ENCODE measurements around the gene FAIM2. TPM values are rescaled to one million over a fixed set of nuclear protein-coding genes. Genes with fewer than 3 reads are reported as not detected.

FAIM2 gene
- polyA plus RNA-seq, result 10 to 100 TPM in 1 of 4 donors, 1 to 10 TPM in 1, not detected in 2; 2.2 to 13.5 TPM
- long read RNA-seq, donor 1, full-length matches to known transcripts, result 1 of 1 reads
- long read RNA-seq, donor 1, partial matches to known transcripts, result 0 of 1 reads
- long read RNA-seq, donor 1, other reads (novel, unspliced or antisense), result 0 of 1 reads
- long read RNA-seq, donor 2, full-length matches to known transcripts, result 1 of 1 reads
- long read RNA-seq, donor 2, partial matches to known transcripts, result 0 of 1 reads
- long read RNA-seq, donor 2, other reads (novel, unspliced or antisense), result 0 of 1 reads
- long read RNA-seq, donor 3, full-length matches to known transcripts, result 3 of 3 reads
- long read RNA-seq, donor 3, partial matches to known transcripts, result 0 of 3 reads
- long read RNA-seq, donor 3, other reads (novel, unspliced or antisense), result 0 of 3 reads
- long read RNA-seq, donor 4, result 0 reads
- long read RNA-seq, donor 5, full-length matches to known transcripts, result 2 of 2 reads
- long read RNA-seq, donor 5, partial matches to known transcripts, result 0 of 2 reads
- long read RNA-seq, donor 5, other reads (novel, unspliced or antisense), result 0 of 2 reads
- long read RNA-seq, donor 6, result 0 reads
- long read RNA-seq, donor 7, result 0 reads
- long read RNA-seq, donor 8, result 0 reads
- long read RNA-seq, donor 9, result 0 reads
- long read RNA-seq, donor 10, full-length matches to known transcripts, result 6 of 6 reads
- long read RNA-seq, donor 10, partial matches to known transcripts, result 0 of 6 reads
- long read RNA-seq, donor 10, other reads (novel, unspliced or antisense), result 0 of 6 reads

GRCh38 chr12:49903700-49904423, at the start of gene FAIM2:
Gene FAIM2 (minus strand): TSS chr12:49903900. CDS start chr12:49903792, 108 bp downstream.
- H3K9me3 ChIP-seq (ENCODE audit: control insufficient read depth in 2 of 2, insufficient read depth in 1 of 2, low read depth in 1 of 2, low read length in 1 of 2), result no peaks in the 10 kb centered on the region
- DNase-seq (peak in 1 of 2 donors; percentile 23), FAIRE-seq (no peak)
- no peaks in the 10 kb centered on the region for H3K36me3 ChIP-seq (ENCODE audit: control insufficient read depth in 3 of 3, insufficient read depth in 2 of 3, low read depth in 1 of 3, low read length in 3 of 3)
- H3K4me3 ChIP-seq (ENCODE audit: low read depth in 1 of 3, low read length in 3 of 3), result peak within 1 kb of the TSS in 2 of 3 donors; percentile 21 to 37
- H3K27ac ChIP-seq (ENCODE audit: low read depth in 1 of 3, low read length in 2 of 3), result peak within 1 kb of the TSS in 1 of 3 donors; percentile 60
- peaks cover 0 to 30% (median 5%) of the 10 kb centered on the region in 3 donors for H3K27me3 ChIP-seq (ENCODE audit: control insufficient read depth in 3 of 3, insufficient read depth in 3 of 3, low read length in 3 of 3)
- H3K4me1 ChIP-seq (ENCODE audit: control insufficient read depth in 3 of 3, insufficient read depth in 2 of 3, low read depth in 1 of 3, low read length in 2 of 3), result no peaks in the 10 kb centered on the region
- WGBS, 3 donors, result 5 to 16% (median 15%) methylated on average over 21 to 55 of the region's 56 CpGs

GRCh38 chr12:49953151-49953550, 49.5 kb upstream of the FAIM2 start:
- WGBS, 3 donors, result 67 to 84% (median 75%) methylated on average over 4 of the region's 4 CpGs
- no peak overlapping the region for H3K27ac ChIP-seq (ENCODE audit: low read depth in 1 of 3, low read length in 2 of 3)
- H3K9me3 ChIP-seq (ENCODE audit: control insufficient read depth in 2 of 2, insufficient read depth in 1 of 2, low read depth in 1 of 2, low read length in 1 of 2), result no peaks in the 10 kb centered on the region
- no peak overlapping the region for H3K4me3 ChIP-seq (ENCODE audit: low read depth in 1 of 3, low read length in 3 of 3)
- H3K27me3 ChIP-seq (ENCODE audit: control insufficient read depth in 3 of 3, insufficient read depth in 3 of 3, low read length in 3 of 3), result peaks cover 0 to 50% (median 24%) of the 10 kb centered on the region in 3 donors
- DNase-seq (no peak), FAIRE-seq (no peak)
- no peaks in the 10 kb centered on the region for H3K4me1 ChIP-seq (ENCODE audit: control insufficient read depth in 3 of 3, insufficient read depth in 2 of 3, low read depth in 1 of 3, low read length in 2 of 3)
- H3K36me3 ChIP-seq (ENCODE audit: control insufficient read depth in 3 of 3, insufficient read depth in 2 of 3, low read depth in 1 of 3, low read length in 3 of 3), result no peaks in the 10 kb centered on the region

- Histone ChIP-seq H3K27ac (ENCODE audit: low read depth in 1 of 3, low read length in 2 of 3) (no peak overlapping the region), H3K36me3 (ENCODE audit: control insufficient read depth in 3 of 3, insufficient read depth in 2 of 3, low read depth in 1 of 3, low read length in 3 of 3) (no peaks in the 10 kb centered on the region), H3K27me3 (ENCODE audit: control insufficient read depth in 3 of 3, insufficient read depth in 3 of 3, low read length in 3 of 3) (peaks cover 0 to 44% (median 24%) of the 10 kb centered on the region in 3 donors), H3K4me1 (ENCODE audit: control insufficient read depth in 3 of 3, insufficient read depth in 2 of 3, low read depth in 1 of 3, low read length in 2 of 3) (no peaks in the 10 kb centered on the region), H3K4me3 (ENCODE audit: low read depth in 1 of 3, low read length in 3 of 3) (no peak overlapping the region), H3K9me3 (ENCODE audit: control insufficient read depth in 2 of 2, insufficient read depth in 1 of 2, low read depth in 1 of 2, low read length in 1 of 2) (no peaks in the 10 kb centered on the region)
- DNase-seq (no peak), FAIRE-seq (no peak)
- WGBS, 3 donors, result 5 to 61% (median 14%) methylated on average over 1 of the region's 1 CpG
Observed at GRCh38 chr12:49952391-49953055, 48.8 kb upstream of the FAIM2 start.

GRCh38 chr12:49951411-49952240, 47.9 kb upstream of the FAIM2 start:
- DNase-seq (no peak), FAIRE-seq (no peak)

GRCh38 chr12:49950273-49951251, 46.9 kb upstream of the FAIM2 start, which contains the start of gene AQP2:
Gene AQP2 (plus strand): TSS chr12:49950737. CDS start chr12:49950831, 94 bp downstream.
- FAIRE-seq (no peak), DNase-seq (no peak)
- Histone ChIP-seq H3K27me3 (ENCODE audit: control insufficient read depth in 3 of 3, insufficient read depth in 3 of 3, low read length in 3 of 3) (peaks cover 0 to 25% (median 12%) of the 10 kb centered on the region in 3 donors), H3K4me1 (ENCODE audit: control insufficient read depth in 3 of 3, insufficient read depth in 2 of 3, low read depth in 1 of 3, low read length in 2 of 3) (no peaks in the 10 kb centered on the region), H3K9me3 (ENCODE audit: control insufficient read depth in 2 of 2, insufficient read depth in 1 of 2, low read depth in 1 of 2, low read length in 1 of 2) (no peaks in the 10 kb centered on the region), H3K36me3 (ENCODE audit: control insufficient read depth in 3 of 3, insufficient read depth in 2 of 3, low read depth in 1 of 3, low read length in 3 of 3) (no peaks in the 10 kb centered on the region), H3K27ac (ENCODE audit: low read depth in 1 of 3, low read length in 2 of 3) (no peak within 1 kb of the TSS), H3K4me3 (ENCODE audit: low read depth in 1 of 3, low read length in 3 of 3) (no peak within 1 kb of the TSS)
- WGBS, 3 donors, result 79 to 85% (median 81%) methylated on average over 30 to 32 of the region's 32 CpGs

More at GRCh38 chr12:49951411-49952240, 47.9 kb upstream of the FAIM2 start:
- no peaks in the 10 kb centered on the region for H3K36me3 ChIP-seq (ENCODE audit: control insufficient read depth in 3 of 3, insufficient read depth in 2 of 3, low read depth in 1 of 3, low read length in 3 of 3)
- H3K27ac ChIP-seq (ENCODE audit: low read depth in 1 of 3, low read length in 2 of 3), result no peak overlapping the region
- WGBS, 3 donors, result 76 to 83% (median 81%) methylated on average over 14 of the region's 14 CpGs
- no peaks in the 10 kb centered on the region for H3K9me3 ChIP-seq (ENCODE audit: control insufficient read depth in 2 of 2, insufficient read depth in 1 of 2, low read depth in 1 of 2, low read length in 1 of 2)
- H3K4me1 ChIP-seq (ENCODE audit: control insufficient read depth in 3 of 3, insufficient read depth in 2 of 3, low read depth in 1 of 3, low read length in 2 of 3), result no peaks in the 10 kb centered on the region
- H3K27me3 ChIP-seq (ENCODE audit: control insufficient read depth in 3 of 3, insufficient read depth in 3 of 3, low read length in 3 of 3), result peaks cover 0 to 35% (median 20%) of the 10 kb centered on the region in 3 donors
- H3K4me3 ChIP-seq (ENCODE audit: low read depth in 1 of 3, low read length in 3 of 3), result no peak overlapping the region

GRCh38 chr12:49949866-49950265, 46.2 kb upstream of the FAIM2 start:
- Histone ChIP-seq H3K4me3 (ENCODE audit: low read depth in 1 of 3, low read length in 3 of 3) (no peak overlapping the region), H3K36me3 (ENCODE audit: control insufficient read depth in 3 of 3, insufficient read depth in 2 of 3, low read depth in 1 of 3, low read length in 3 of 3) (no peaks in the 10 kb centered on the region), H3K9me3 (ENCODE audit: control insufficient read depth in 2 of 2, insufficient read depth in 1 of 2, low read depth in 1 of 2, low read length in 1 of 2) (no peaks in the 10 kb centered on the region), H3K27ac (ENCODE audit: low read depth in 1 of 3, low read length in 2 of 3) (no peak overlapping the region), H3K27me3 (ENCODE audit: control insufficient read depth in 3 of 3, insufficient read depth in 3 of 3, low read length in 3 of 3) (peaks cover 0 to 18% (median 6%) of the 10 kb centered on the region in 3 donors), H3K4me1 (ENCODE audit: control insufficient read depth in 3 of 3, insufficient read depth in 2 of 3, low read depth in 1 of 3, low read length in 2 of 3) (peaks cover 0 to 3% (median 0%) of the 10 kb centered on the region in 3 donors)
- no peak for DNase-seq
- FAIRE-seq, result no peak
- 91 to 94% (median 93%) methylated on average over 3 of the region's 3 CpGs for WGBS, 3 donors
